ENCODE measurements around the gene TAOK1. TPM values are rescaled to one million over a fixed set of nuclear protein-coding genes. Genes with fewer than 3 reads are reported as not detected.

The TAOK1 gene
- total and polyA plus RNA-seq, 4 donors, result 4.3 to 20.5 (median 12.6) TPM

DNA sequence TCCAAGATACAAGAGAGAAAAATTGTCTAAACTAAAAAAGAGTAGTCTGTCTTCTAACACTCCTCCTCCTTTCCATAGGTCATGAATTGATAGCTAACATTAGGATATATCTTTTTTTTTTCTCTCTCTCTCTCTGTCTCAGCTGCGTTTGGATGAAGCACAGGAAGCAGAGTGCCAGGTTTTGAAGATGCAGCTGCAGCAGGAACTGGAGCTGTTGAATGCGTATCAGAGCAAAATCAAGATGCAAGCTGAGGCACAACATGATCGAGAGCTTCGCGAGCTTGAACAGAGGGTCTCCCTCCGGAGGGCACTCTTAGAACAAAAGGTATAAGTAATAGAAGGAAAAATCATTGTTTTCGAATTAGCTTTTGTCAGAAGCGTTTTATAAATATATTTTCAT is 143.8 kb downstream of the TAOK1 start:
- TF ChIP-seq JUND (IDR thresholded peaks at IDR 0.05) (no peak), RAD21 (IDR thresholded peaks at IDR 0.05) (no peak), GABPA (IDR thresholded peaks at IDR 0.05 in 1 of 2, conservative IDR thresholded peaks at IDR 0.05 in 1 of 2) (no peak)
- TF ChIP-seq, protein P1, sequence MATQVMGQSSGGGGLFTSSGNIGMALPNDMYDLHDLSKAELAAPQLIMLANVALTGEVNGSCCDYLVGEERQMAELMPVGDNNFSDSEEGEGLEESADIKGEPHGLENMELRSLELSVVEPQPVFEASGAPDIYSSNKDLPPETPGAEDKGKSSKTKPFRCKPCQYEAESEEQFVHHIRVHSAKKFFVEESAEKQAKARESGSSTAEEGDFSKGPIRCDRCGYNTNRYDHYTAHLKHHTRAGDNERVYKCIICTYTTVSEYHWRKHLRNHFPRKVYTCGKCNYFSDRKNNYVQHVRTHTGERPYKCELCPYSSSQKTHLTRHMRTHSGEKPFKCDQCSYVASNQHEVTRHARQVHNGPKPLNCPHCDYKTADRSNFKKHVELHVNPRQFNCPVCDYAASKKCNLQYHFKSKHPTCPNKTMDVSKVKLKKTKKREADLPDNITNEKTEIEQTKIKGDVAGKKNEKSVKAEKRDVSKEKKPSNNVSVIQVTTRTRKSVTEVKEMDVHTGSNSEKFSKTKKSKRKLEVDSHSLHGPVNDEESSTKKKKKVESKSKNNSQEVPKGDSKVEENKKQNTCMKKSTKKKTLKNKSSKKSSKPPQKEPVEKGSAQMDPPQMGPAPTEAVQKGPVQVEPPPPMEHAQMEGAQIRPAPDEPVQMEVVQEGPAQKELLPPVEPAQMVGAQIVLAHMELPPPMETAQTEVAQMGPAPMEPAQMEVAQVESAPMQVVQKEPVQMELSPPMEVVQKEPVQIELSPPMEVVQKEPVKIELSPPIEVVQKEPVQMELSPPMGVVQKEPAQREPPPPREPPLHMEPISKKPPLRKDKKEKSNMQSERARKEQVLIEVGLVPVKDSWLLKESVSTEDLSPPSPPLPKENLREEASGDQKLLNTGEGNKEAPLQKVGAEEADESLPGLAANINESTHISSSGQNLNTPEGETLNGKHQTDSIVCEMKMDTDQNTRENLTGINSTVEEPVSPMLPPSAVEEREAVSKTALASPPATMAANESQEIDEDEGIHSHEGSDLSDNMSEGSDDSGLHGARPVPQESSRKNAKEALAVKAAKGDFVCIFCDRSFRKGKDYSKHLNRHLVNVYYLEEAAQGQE (IDR thresholded peaks at IDR 0.05), result no peak
- WGBS, result 95% methylated on average over 8 of the region's 8 CpGs
- peaks cover 0 to 2% (median 0%) of the 10 kb centered on the region in 4 donors for H3K4me1 ChIP-seq (ENCODE audit: control insufficient read depth in 4 of 4, insufficient read depth in 4 of 4, low read length in 3 of 4)
- no peaks in the 10 kb centered on the region for H3K27me3 ChIP-seq (ENCODE audit: control insufficient read depth in 4 of 4, insufficient read depth in 4 of 4, low read length in 3 of 4)
- no peaks in the 10 kb centered on the region for H3K9me3 ChIP-seq (ENCODE audit: control insufficient read depth in 4 of 4, low read length in 3 of 4)
- no peak for DNase-seq (ENCODE audit: low spot score)
- H3K4me3 ChIP-seq (ENCODE audit: low read depth in 1 of 3, low read length in 3 of 3), result no peak overlapping the region
- no peak overlapping the region for H3K27ac ChIP-seq (ENCODE audit: low read depth in 1 of 2, low read length in 2 of 2)
- H3K9ac ChIP-seq (ENCODE audit: low read depth in 1 of 2, low read length in 2 of 2), result no peak overlapping the region
- peaks cover 9 to 27% (median 19%) of the 10 kb centered on the region in 4 donors for H3K36me3 ChIP-seq (ENCODE audit: control insufficient read depth in 4 of 4, insufficient read depth in 3 of 4, low read depth in 1 of 4, low read length in 3 of 4)

DNA sequence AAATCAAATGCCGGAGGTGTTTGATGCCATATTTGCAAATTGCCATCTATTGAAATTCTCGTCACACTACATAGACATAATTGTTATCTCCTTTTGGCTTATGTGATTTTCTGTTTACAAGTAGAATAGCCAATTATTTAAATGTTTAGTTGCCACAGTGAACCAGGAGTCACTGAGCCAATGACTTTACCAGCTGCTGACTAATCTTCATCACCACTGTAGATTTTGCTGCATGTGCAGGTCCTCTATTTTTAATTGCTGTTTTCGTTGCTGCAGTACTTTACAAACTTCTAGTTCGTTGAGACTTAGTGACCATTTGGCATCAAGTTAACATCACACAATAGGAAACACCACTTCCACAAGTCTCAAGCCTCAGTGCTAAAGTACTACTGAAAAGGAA is 153.9 kb downstream of the TAOK1 start:
- no peak overlapping the region for H3K4me3 ChIP-seq (ENCODE audit: low read depth in 1 of 3, low read length in 3 of 3)
- no peak for DNase-seq (ENCODE audit: low spot score)
- H3K27me3 ChIP-seq (ENCODE audit: control insufficient read depth in 4 of 4, insufficient read depth in 4 of 4, low read length in 3 of 4), result no peaks in the 10 kb centered on the region
- H3K4me1 ChIP-seq (ENCODE audit: control insufficient read depth in 4 of 4, insufficient read depth in 4 of 4, low read length in 3 of 4), result peaks cover 2 to 24% (median 5%) of the 10 kb centered on the region in 4 donors
- TF ChIP-seq SP1 (IDR thresholded peaks at IDR 0.05) (no peak), GABPA (IDR thresholded peaks at IDR 0.05 in 1 of 2, conservative IDR thresholded peaks at IDR 0.05 in 1 of 2) (no peak), YY1 (IDR thresholded peaks at IDR 0.05) (no peak), FOXA1 (IDR thresholded peaks at IDR 0.05) (no peak)
- TF ChIP-seq, protein P1 (IDR thresholded peaks at IDR 0.05), result no peak
- TF ChIP-seq, protein P2, sequence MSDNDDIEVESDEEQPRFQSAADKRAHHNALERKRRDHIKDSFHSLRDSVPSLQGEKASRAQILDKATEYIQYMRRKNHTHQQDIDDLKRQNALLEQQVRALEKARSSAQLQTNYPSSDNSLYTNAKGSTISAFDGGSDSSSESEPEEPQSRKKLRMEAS (IDR thresholded peaks at IDR 0.05), result no peak
- TF ChIP-seq, protein P3, sequence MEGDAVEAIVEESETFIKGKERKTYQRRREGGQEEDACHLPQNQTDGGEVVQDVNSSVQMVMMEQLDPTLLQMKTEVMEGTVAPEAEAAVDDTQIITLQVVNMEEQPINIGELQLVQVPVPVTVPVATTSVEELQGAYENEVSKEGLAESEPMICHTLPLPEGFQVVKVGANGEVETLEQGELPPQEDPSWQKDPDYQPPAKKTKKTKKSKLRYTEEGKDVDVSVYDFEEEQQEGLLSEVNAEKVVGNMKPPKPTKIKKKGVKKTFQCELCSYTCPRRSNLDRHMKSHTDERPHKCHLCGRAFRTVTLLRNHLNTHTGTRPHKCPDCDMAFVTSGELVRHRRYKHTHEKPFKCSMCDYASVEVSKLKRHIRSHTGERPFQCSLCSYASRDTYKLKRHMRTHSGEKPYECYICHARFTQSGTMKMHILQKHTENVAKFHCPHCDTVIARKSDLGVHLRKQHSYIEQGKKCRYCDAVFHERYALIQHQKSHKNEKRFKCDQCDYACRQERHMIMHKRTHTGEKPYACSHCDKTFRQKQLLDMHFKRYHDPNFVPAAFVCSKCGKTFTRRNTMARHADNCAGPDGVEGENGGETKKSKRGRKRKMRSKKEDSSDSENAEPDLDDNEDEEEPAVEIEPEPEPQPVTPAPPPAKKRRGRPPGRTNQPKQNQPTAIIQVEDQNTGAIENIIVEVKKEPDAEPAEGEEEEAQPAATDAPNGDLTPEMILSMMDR (IDR thresholded peaks at IDR 0.05; ENCODE audit: low read depth, low read length, missing input control), result no peak
- H3K27ac ChIP-seq (ENCODE audit: low read depth in 1 of 2, low read length in 2 of 2), result no peak overlapping the region
- H3K9me3 ChIP-seq (ENCODE audit: control insufficient read depth in 4 of 4, low read length in 3 of 4), result no peaks in the 10 kb centered on the region
- no peak overlapping the region for H3K9ac ChIP-seq (ENCODE audit: low read depth in 1 of 2, low read length in 2 of 2)
- WGBS, result 91% methylated on average over 4 of the region's 4 CpGs
- peaks cover 3 to 9% (median 6%) of the 10 kb centered on the region in 4 donors for H3K36me3 ChIP-seq (ENCODE audit: control insufficient read depth in 4 of 4, insufficient read depth in 3 of 4, low read depth in 1 of 4, low read length in 3 of 4)

Data from liver (tissue), 9 donors.